Endothelial cell of hepatic sinusoid (primary cell): ENCODE data around the gene ALPL.

Experiments used
- in situ Hi-C: cut with HindIII; loops from 2 replicates; pipeline ENCODE4 v1.10.0; 2017; ENCODE audit warnings: low sequenced_read_pairs

The ALPL gene

DNA sequence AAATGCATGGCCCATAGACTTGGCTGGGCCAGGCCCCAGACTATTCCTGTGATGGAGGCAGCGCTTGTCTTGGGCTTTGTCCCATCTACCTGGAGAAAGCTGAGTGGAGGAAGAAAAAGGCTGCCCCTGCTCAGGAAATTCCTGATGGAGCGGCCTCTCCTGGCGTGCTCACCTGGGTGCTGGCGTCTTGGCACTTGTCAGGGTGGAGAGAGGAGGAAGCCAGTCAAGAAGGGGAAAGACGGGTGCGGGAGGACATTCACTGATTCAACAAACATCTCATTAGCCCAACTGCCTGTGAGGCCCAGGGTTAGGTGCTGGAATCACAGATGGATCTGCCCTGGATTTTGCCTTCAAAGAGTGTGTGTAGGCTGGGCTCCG lies 16.1 kb downstream of the ALPL start:
- in situ Hi-C loops, result no loop called here

DNA sequence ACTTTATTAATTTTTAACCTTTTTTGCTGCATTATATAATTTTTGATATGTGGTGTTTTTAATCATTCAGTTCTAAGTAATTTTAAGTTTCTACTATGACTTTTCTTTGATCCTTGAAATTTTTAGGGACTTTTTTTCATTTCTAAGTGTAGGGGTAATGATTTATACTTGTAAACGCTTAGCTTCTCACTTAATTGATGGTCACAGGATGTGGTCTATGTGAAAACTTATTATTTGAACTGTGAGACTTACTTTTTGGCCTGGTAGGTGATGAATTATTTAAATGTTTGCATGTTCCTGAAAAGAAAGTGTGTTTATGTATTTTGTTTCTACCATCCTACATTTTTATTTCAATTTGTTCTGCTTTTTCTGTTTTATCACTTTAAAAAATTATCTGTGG lies 17.2 kb downstream of the ALPL start:
- in situ Hi-C loops, result no loop called here

- in situ Hi-C loops, result loop anchor here (5.0 kb wide), 1 partner anchor 47 kb away; no protein-coding TSS in a partner anchor
Measured at GRCh38 chr1:21530368-21531016, 21.3 kb downstream of the ALPL start.

GRCh38 chr1:21531241-21531640 lies 22.0 kb downstream of the ALPL start:
- in situ Hi-C loops, result loop anchor here (5.0 kb wide), 1 partner anchor 46 kb away; no protein-coding TSS in a partner anchor

- in situ Hi-C loops, result loop anchor here (5.0 kb wide), 1 partner anchor 45 kb away; no protein-coding TSS in a partner anchor
Measured at GRCh38 chr1:21532496-21532895, 23.3 kb downstream of the ALPL start.

DNA sequence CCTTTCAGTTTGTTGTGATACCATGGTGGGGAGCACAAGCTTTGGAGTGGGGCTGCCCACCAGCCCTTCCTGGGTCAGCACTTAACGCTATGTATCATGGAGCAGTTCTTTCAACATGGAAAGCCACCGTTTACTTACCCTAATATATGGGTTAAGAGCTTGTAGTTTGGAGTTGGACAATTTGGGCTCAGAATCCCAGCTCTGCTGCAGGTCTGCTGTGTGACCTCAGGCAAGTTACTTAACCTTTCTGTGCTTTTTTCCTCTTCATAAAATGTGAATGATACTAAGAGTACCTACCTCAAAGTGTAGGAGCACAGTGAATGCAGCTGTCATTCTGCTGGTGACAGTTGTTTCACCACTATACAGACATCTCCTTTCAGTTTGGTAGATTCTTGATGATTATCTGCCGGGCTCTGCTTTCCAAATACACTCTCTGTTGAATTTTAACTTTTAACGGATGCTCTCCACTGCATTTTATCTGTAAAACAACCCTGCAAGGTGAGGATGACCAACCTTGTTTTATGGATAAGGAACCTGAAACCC lies 23.8 kb downstream of the ALPL start:
- in situ Hi-C loops, result loop anchor here (5.0 kb wide), 1 partner anchor 44 kb away; no protein-coding TSS in a partner anchor

GRCh38 chr1:21534146-21534545 lies 24.9 kb downstream of the ALPL start:
- in situ Hi-C loops, result loop anchor here (5.0 kb wide), 1 partner anchor 43 kb away; no protein-coding TSS in a partner anchor

GRCh38 chr1:21534674-21535378 lies 25.6 kb downstream of the ALPL start:
- in situ Hi-C loops, result loop anchor here (5.0 kb wide), 1 partner anchor 42 kb away; no protein-coding TSS in a partner anchor

DNA sequence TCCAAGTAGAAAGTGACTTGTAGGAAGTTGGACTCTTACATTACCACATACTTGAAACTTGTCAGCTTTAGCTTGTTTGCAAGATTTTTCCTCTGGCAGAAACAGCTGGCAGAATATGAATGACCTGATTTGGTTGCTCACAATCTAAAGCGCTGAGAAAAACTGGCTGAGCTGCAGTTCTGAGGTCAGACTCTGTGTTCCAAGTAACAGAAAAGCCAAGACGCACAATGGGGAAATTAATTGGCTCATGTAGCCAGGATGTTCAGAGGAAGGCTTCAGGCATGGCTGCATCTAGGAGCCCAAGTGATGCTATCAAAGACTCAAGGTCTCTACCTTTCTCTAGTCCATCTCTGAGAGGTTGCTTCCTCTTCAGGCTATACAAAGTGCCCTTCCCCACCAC lies 27.0 kb downstream of the ALPL start:
- in situ Hi-C loops, result no loop called here

- in situ Hi-C loops, result no loop called here
Measured at GRCh38 chr1:21537511-21537931, 28.3 kb downstream of the ALPL start.

- in situ Hi-C loops, result no loop called here
Measured at GRCh38 chr1:21537932-21538630, 28.9 kb downstream of the ALPL start.

GRCh38 chr1:21539933-21540332 lies 30.7 kb downstream of the ALPL start:
- in situ Hi-C loops, result no loop called here

GRCh38 chr1:21541329-21541728 lies 32.1 kb downstream of the ALPL start:
- in situ Hi-C loops, result no loop called here

GRCh38 chr1:21541835-21542234 lies 32.6 kb downstream of the ALPL start:
- in situ Hi-C loops, result no loop called here

DNA sequence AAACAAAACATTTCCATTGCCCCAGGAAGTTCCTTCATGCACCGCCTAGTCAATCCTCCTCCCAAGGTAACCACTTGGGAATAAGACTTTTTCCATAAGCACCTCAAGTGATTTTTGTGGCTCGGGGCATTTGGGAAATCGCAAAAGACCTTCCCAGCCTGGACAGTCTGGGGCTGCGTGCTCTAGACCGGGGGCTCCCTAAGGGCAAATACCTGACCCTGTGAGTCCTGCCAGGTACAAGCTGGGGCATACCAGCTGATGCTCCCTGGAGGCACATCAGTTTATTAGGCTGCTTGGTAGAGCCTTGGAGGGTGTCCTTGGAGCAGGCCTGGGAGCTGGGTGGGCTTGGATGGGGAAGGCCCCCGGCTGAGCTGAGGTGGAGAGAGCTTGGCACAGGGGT lies 34.4 kb downstream of the ALPL start:
- in situ Hi-C loops, result no loop called here

DNA sequence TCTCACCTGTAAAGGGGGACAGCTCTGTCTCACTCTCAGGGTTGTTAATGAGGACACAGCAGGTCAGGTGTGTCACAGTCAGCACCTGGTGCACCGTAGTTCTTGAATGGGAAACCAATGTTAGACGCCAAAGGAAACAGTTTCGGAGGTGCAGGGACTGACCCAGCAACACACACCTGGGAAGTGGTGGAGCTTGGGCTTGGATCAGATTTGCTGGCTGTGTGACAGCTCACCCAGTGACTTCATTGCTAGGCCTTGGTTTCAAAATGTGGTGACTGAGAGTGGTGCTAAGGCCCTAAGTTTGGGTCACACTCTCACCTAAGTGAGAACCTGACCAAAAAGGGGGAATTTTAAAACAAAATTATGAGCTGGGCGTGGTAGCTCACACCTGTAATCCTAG lies 34.9 kb downstream of the ALPL start:
- in situ Hi-C loops, result no loop called here

- in situ Hi-C loops, result no loop called here
Measured at GRCh38 chr1:21546122-21546825, 37.1 kb downstream of the ALPL start.

- in situ Hi-C loops, result no loop called here
Measured at GRCh38 chr1:21547876-21548275, 38.7 kb downstream of the ALPL start.

- in situ Hi-C loops, result loop anchor here (5.0 kb wide), 2 partner anchors 62 to 63 kb away; no protein-coding TSS in a partner anchor
Measured at GRCh38 chr1:21550097-21550496, 40.9 kb downstream of the ALPL start.

GRCh38 chr1:21550866-21551475 lies 41.7 kb downstream of the ALPL start:
- in situ Hi-C loops, result loop anchor here (5.0 kb wide), 2 partner anchors 61 to 64 kb away; no protein-coding TSS in a partner anchor
